Measurements from ENCODE around the gene SLC7A6.

Gene SLC7A6

GRCh38 chr16:68264128-68265077 lies at the start of gene SLC7A6:
Gene SLC7A6, plus strand, starts transcription at chr16:68264526. Its CDS starts 10,201 bp downstream, at chr16:68274727.
- peak; percentile 68 for DNase-seq

GRCh38 chr16:68214726-68215125 lies 49.6 kb upstream of the SLC7A6 start:
- DNase-seq = no peak

DNA sequence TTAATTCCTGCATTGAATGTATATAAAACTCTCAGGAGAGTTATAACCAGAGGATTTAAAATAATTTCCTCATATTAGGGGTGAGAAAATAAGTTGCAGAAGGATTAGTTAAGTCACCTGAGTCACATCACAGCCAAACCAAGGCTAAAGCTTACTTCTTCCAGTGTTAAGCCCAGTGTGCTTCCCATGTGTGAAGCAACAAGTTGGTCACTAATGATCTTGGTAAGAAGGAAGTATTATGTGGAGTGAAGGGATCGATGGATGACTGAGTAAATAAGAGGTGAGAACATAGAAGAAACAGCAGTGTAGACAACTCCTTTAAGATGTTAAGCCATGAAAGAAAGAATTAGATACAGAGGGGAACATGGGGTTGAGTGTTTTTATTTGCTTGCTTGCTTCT lies 49.0 kb upstream of the SLC7A6 start:
- DNase-seq = no peak

GRCh38 chr16:68216240-68216639 lies 48.1 kb upstream of the SLC7A6 start:
- no peak for DNase-seq

DNA sequence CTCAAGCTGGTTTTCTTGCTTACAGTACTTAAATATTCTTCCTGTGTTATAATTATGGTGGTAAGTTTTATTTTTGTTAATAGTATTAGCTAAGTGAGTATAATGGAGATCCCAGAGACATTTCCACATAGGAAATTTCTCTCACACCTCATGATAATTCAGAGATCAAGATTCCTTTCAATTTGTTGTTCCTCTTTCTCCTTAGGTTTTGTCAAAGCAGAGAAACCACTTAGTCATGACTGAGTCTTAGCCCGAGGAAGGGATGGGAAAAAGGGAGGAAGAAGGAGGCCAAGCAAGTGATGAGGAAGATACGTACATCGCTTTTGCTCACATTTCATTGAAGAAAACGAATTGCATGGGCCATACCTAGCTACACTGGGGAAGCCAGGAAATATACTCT lies 46.8 kb upstream of the SLC7A6 start:
- DNase-seq = peak; percentile 11

DNA sequence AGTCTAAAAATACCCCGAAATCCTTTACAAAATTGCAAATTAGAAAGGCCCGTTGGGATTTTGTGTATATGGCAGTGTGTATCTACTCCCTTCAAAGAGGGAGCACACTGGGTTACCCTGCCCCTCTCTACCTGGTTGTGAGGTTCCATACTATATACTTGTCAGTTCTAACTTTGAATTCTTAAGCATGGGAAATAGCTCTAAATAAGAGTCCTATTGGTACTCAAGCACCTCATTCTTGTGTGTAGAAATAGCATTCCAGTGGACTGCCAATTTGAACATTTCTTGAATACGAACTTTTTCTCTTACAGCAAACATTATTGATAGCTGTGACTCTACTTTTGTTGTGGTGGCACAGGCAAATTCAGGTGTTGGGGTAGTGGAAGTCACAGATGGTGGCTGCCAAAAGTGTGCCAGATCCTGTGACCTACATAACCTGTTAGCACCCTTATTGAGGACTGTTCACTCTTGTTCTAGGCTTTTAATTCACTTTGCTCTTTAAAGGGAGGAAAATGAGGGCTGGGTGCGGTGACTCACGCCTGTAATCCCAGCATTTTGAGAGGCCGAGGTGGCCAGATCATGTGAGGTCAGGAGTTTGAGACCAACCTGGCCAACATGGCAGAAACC lies 44.5 kb upstream of the SLC7A6 start:
- DNase-seq = no peak

GRCh38 chr16:68223072-68223471 lies 41.3 kb upstream of the SLC7A6 start:
- DNase-seq = no peak

DNA sequence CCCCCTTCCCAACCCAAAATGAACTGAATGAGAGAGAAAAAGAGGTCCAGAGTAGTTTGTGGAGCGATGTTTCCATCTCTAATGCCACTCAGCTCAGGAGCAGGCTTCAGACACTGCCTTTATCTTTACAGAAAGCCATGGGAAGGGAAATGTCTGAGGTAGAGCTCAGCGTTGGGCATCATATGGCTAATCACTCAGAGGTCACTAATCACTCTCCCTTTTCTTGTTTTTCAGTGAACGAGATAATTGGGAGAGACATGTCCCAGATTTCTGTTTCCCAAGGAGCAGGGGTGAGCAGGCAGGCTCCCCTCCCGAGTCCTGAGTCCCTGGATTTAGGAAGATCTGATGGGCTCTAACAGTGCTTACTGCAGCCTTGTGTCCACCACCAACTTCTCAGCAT lies 38.2 kb upstream of the SLC7A6 start:
- DNase-seq = no peak

DNA sequence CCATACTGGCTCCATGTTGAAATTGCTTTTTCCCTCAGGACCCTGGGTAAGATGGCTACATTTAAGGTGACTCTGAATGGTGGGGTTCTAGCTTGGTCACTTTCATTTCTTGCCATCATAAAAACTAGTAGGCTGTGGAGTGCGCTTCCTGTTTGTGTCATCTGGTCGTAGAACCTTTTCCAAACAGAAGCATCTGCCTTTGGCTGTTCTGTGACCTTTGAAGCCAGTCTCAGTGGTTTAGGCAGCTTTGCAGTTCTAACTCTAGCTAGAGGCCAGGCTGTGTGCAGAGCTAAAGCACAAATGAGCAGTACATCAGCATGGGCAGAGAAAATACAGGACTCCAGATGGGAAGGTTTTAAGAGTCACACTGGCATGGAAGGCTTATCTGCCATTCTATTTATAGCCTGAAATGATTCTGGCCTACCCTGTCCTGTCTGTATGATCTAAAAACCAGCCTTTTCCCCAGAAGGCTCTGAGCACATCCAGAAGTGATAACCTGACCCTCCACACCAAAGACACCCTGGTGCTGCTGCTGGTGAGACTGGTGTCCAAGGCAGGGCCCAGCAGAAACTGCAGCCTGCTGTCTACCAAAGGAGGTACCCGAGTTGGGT lies 37.0 kb upstream of the SLC7A6 start:
- DNase-seq = peak; percentile 17

DNA sequence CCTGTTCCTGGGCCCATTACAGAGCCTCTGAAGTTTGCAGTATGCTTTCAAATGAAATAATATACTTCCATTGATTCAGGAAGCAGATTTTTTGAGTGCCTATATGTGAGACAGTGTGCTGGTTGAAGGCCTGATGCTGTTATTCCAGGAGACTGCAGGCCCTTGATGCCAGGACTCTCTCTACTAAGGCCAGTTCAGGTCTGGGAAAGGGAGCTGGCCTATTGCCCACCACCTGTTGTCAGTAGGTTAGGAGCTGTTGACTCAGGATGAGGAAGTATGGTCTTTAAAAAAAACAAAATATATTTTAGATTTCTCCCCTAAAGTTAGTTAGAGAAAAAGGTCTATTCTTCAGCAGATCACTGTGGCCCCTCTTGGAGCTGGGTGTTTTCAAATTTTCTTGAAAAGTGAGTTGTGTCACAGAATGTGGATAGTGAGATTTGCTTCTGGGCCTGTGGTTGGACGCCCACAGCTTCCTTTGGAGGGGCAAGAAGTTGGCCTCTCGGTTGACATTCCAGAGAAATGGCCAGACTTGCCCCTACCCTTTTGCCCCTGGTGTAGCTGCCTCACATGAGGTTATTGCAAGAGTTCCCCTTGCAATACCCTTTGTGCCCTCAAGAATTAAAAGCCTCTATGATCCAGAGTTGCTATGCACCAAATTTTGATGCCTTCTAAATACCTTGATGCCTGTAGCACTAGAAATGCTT lies 36.3 kb upstream of the SLC7A6 start:
- DNase-seq = no peak

- no peak for DNase-seq
Measured at GRCh38 chr16:68228652-68229051, 35.7 kb upstream of the SLC7A6 start.

DNA sequence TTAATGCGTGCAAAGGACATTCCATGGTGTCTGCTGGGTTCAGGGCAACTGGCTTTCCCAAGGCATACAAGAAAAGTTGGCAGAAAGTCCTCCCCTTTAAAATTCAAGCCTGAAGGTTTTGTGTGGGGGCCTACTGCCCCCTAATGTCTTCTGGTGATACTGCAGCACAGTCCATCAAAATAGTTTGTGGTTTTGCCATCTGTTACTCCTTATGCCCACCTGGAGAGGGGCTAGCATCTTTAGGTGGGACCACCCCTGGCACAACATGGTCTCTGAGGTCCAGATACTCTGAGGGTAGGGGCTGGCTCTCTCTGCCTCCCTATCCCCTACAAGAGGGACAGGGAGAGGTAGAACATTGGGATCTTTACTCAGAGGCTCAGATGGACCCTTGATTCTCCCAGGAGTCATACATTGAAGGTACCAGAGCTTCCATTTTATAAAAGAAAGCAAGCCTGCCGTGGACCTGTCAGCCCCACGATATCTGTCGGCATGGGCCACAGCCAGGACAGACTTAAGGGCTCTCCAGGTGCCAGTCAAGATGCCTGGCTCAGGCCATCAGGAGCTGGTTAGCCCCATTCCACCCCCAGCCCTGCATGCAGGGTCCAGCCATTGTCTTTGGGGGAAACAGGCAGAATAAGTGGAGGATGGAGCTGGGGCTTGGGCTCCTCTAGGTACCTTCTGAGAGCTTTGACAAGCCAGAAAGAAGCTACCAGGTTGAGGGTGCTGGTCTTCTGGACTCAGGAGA lies 34.7 kb upstream of the SLC7A6 start:
- peak; percentile 45 for DNase-seq

DNA sequence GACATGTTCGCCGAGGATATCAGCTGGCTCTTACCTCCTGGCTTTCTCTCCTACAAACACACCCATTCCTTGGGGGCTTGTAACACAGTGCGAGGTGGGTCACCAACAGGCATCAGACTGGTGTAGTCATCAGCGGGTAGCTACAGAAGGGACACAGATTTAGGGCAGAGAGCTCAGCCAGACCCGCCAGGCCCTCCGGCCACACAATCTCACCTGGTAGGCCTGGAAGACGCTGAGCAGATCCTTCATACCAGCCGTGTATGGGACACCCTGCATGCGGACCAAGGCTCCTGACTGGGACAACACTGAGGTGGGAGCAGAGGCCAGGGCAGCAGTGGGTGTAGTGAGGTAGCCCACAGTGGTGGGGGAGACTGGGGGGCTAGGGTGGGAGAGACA lies 34.2 kb upstream of the SLC7A6 start:
- DNase-seq = no peak

GRCh38 chr16:68230956-68231355 lies 33.4 kb upstream of the SLC7A6 start:
- no peak for DNase-seq

GRCh38 chr16:68231384-68232136 lies 32.8 kb upstream of the SLC7A6 start:
- no peak for DNase-seq

GRCh38 chr16:68232335-68232734 lies 32.0 kb upstream of the SLC7A6 start:
- no peak for DNase-seq

GRCh38 chr16:68233085-68233834 lies 31.1 kb upstream of the SLC7A6 start:
- DNase-seq = no peak

GRCh38 chr16:68233835-68234187 lies 30.5 kb upstream of the SLC7A6 start:
- peak; percentile 59 for DNase-seq

- no peak for DNase-seq
Measured at GRCh38 chr16:68234188-68235107, 29.9 kb upstream of the SLC7A6 start.

All from MV-4-11 (cell line).